D721Med (cell line): ENCODE results near the gene ZNF101.

Experiments used
- DNase-seq: peaks from one replicate; pipeline ENCODE4 v3.0.0; 2011; ENCODE audit warnings: low spot score; ENCODE audit not compliant: insufficient read length
- FAIRE-seq: peaks from 2 replicates; lab custom pipeline; 2011; peaks lifted over from hg19 to GRCh38; lab: Jason Lieb, UNC
- TF ChIP-seq, protein P1 (sequence below): IDR thresholded peaks from 2 replicates; pipeline ENCODE4 v1.5.1; 2012; ENCODE audit warnings: mild to moderate bottlenecking, control low read depth; ENCODE audit not compliant: insufficient read depth; ENCODE audit errors: missing control alignments

The ZNF101 gene

DNA sequence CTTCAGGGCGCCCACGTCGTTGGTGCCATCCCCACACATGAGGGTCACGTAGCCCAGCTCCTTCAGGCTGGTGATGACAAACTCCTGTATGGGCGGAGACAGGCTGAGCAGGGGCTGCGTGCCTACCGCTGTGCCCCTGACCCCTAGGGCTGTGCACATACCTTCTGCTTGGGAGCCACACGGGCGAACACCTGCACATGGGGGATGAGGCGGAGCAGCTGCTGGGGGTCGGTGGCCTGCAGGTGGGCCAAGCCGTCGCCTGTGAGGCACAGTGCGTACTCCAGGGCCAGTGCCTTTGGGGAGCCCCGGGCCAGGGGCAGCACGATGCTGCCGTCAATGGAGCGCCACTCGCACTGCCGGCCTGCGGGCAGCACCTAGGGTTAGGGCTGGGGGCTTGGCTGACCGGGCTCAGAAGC lies 19.1 kb upstream of the ZNF101 start:
- TF ChIP-seq, protein P1, sequence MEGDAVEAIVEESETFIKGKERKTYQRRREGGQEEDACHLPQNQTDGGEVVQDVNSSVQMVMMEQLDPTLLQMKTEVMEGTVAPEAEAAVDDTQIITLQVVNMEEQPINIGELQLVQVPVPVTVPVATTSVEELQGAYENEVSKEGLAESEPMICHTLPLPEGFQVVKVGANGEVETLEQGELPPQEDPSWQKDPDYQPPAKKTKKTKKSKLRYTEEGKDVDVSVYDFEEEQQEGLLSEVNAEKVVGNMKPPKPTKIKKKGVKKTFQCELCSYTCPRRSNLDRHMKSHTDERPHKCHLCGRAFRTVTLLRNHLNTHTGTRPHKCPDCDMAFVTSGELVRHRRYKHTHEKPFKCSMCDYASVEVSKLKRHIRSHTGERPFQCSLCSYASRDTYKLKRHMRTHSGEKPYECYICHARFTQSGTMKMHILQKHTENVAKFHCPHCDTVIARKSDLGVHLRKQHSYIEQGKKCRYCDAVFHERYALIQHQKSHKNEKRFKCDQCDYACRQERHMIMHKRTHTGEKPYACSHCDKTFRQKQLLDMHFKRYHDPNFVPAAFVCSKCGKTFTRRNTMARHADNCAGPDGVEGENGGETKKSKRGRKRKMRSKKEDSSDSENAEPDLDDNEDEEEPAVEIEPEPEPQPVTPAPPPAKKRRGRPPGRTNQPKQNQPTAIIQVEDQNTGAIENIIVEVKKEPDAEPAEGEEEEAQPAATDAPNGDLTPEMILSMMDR, result no peak
- DNase-seq (peak; percentile 17), FAIRE-seq (no peak)

DNA sequence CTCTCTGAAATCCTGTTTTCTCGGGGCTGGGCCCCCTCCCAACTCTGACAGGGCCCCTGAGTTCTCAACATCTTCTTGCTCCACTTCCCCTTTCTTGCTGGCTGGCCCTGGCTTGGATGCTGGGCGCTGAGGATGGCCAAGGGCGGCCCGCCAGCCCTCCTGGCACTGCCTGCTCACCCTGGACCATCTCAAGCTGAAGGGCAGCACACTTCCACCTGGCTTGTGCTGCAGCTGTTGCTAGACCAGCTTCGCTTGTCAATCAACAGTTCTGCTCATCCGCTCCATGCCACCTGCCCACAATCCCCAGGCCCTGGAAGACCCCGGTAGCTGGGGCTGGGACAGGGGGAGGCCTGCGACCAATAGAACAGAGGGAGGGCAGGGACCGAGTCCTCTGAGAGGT lies 18.3 kb upstream of the ZNF101 start:
- TF ChIP-seq, protein P1, result no peak
- DNase-seq (peak; percentile 10), FAIRE-seq (no peak)

DNA sequence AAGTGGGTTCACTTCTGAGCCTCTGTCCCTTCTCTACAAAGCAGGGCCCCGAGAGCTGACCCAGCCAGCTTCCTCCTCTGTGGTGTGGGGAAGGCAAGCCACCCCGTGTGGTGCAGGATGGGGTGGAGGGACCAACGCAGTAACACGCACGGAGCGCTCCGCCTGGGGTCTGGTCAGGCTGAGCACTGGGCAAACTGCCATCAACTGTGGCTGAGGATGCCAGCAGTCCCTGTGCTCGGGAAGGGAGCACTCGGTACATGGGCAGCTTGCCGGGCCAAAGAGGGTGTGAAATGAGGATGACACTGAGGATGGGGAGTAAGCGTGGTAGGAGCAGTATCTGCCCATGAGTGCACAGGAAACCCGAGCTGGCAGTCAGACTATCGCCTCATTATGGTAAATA lies 17.6 kb upstream of the ZNF101 start:
- no peak for FAIRE-seq
- peak; percentile 21 for DNase-seq
- TF ChIP-seq, protein P1, result no peak

DNA sequence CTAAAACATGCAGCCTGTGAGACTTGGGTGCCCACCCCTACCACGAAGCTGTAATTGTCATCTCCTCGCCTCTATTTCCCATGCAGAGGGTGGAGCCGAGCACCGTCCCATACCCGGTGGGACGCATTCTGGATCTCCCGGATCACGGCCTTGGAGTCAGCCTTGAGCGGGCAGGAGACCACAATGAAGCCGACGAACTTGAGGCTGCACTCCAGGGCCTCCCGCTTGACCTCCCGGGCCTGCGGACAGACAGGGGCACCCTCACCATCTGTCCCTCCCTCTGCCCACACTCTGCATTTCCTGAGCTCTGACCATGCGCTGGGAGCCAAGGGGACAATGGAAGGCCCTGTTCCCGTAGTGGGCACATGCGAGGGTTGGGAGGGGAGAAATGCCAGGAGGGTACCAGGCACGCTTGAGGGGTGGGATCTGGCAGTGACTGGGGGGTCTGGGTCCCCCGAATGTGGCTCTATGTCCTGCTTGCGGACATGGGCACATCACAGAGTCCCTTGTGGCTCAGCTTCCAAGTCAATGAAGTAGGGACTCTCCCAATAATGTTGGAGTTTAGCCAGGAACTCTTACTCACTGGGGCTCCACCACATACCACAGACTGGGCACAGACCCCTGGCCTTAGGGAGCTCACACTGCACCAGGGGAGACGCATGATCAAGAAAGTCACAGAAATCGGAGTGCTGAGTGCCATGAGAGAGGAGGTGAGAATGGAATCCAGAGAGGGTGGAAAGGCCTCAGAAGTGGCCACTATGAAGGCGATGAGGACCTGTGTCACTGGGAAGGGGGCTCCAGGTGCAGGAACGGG lies 15.9 kb upstream of the ZNF101 start:
- TF ChIP-seq, protein P1, result no peak
- DNase-seq (peak; percentile 12), FAIRE-seq (no peak)

DNA sequence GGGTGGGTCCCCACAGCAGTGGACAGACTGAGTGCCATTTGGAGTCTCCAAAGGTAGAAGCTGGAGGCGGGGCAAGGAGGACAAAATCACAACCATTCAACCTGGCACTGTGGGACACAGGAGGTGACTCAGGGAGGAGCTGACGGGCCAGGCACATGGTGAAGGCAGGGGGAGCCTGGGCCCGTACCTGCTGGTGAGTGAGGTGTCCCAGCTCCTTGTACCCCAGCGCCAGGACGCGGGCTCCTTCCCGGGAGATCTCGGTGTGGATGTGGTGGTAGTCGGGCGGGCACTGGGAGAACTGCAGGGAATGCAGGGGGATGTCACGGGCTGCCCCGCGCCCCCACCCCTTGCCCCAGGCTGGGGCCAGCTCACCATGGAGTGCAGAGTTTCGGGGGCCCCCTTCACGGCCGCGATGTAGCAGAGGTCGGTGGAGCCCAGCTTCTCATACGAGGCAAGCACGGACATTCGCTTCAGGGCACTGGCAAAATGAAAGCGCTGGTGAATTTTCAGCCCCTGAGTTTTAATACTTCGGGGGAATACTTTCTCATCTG lies 15.0 kb upstream of the ZNF101 start:
- no peak for FAIRE-seq
- DNase-seq, result peak; percentile 15
- TF ChIP-seq, protein P1, result no peak

DNA sequence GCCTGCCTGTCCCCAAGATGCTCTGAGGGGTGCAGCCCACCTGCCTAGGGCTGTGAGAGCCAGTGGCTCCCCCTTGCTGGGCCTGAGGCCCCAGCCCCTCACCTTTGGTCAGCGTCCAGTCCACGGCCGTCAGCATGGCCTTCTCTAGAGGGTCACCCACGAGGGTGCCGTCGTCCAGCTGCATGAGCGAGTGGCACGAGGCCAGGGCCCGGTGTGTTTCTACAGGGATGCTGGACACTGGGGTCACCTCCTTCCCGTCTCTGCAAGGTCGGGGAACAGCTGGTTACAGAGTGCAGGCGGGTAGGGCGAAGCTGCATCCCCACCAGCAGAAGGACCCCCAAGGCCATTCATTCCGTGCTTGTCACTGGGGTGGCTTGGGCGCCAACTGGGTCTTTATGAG lies 14.2 kb upstream of the ZNF101 start:
- TF ChIP-seq, protein P1, result no peak
- no peak for FAIRE-seq

More for the DNA sequence above, 14.2 kb upstream of the ZNF101 start:
- no peak for DNase-seq
